NCI-H2196 treated with DMSO at 0.1 percent for 48 hours (cell line): ENCODE data around the gene EXOC6.

ENCODE experiments used
- DNase-seq: peaks from one replicate; lab custom pipeline; 2025; ENCODE audit not compliant: unreplicated experiment; lab: John Stamatoyannopoulos, UW

EXOC6 gene

GRCh38 chr10:92832121-92832520 lies 16.2 kb upstream of the EXOC6 start:
- DNase-seq, result no peak

GRCh38 chr10:92832998-92833650 lies 15.2 kb upstream of the EXOC6 start:
- no peak for DNase-seq

DNA sequence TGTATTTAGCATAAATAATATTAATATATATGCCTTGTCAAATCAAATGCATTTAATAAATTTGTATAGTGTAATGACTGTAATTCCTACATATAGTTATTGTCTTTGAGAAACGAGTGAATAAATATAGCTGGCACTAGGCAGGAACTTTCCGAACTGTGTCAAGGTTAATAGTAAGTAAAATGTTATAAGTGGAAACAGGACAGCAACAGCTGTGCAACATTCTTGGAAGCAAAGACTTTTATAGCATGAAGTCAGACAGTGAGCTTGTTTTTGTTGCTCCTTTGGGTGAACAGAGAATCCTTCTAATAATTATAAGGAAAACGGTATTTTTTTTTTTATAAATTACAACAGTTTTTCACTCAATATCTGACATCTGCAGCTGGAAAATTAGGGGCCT lies 14.0 kb upstream of the EXOC6 start:
- DNase-seq, result no peak

DNA sequence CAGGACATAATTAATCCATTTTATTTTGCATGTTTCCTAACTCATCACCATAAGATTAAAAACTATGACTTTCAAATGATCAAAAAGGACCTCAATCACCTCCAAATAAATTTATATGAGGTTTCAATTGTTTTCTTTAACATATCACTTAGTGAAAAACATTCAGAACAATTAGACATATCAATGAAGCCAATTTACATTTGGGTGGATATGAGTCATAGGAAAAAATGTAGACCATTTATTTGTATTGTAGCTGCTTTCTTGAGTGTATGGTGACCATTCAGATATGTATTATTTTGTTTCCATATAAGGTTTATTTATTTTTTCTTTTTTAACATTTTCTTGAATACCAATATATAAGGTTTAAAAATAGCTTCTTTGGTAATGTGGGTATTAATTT lies 13.3 kb upstream of the EXOC6 start:
- no peak for DNase-seq

DNA sequence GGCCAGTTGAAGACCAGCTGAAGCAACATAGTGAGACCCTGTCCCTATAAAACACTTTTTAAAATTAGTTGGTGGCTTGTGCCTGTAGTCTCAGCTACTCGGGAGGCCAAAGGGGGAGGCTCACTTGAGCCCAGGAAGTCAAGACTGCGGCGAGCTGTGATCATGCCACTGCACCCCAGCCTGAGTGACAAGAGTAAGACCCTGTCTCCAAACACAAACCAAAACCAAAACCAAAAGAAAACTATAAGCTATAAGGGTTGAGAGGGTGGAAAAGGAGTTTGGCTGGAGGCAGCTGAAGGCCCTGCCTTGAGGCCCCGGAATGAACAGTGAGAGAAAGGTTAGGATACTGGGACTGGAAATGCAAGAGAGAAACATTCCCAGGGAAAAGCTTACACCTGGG lies 10.9 kb upstream of the EXOC6 start:
- no peak for DNase-seq

DNA sequence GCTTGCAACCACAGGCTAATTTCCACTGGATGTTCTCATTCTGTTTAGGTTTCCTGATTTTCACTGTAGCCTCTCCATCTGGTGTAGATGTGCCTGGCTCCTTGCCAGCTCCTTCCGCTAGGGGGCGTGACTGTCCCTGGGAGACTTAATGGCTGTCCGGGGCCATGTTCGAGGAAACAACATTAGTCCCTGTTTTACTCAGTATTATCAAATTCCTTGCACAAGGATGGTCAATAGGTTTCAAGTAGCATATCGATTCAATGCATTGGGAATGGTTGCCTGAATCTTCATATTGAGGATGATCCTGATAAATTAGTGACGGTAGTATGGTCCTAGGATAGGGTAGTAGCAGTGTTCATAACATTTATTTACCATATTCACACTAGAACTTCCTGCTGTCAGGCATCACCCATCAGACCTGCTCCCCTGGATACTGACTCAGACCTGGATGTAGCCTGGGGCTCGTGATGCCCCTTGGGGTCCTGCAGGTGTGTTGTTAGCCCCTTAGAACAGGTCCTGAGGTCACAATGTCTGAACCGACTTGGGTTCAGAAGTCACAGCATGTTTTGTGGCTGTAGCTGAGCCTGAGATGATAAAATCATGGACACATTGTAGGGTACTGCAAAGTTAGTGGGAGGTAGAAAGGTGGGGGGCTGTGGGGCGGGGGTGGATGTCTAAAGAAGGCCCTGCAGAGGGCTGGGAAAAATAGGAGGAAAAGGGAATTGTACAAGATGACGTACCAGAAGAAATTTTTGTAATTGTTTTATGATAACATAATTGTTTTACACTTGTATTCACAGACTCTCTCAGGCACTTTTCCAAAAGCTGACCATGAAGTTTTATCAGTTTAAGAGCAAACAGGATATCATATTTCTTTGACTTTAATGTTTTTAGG lies 8.9 kb upstream of the EXOC6 start:
- no peak for DNase-seq

- DNase-seq, result no peak
Observed at GRCh38 chr10:92844746-92845145, 3.6 kb upstream of the EXOC6 start.

GRCh38 chr10:92845921-92846320 lies 2.4 kb upstream of the EXOC6 start:
- no peak for DNase-seq

GRCh38 chr10:92846344-92846743 lies 2.0 kb upstream of the EXOC6 start:
- no peak for DNase-seq

DNA sequence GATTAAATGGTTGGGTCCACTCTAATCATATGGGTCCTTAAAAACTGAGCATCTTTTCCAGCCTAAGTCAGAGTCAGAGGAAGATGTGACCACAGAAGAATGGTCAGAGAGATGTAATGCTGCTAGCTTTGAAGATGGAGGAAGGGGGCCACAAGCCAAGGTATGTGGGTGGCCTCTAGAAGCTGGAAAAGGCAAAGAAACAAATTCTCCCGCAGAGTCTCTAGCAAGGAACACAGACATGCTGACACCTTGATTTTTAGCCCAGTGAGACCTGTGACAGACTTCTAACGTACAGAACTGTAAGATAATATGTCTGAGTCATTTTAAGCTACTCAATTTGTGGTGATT lies 1.5 kb upstream of the EXOC6 start:
- no peak for DNase-seq

- no peak for DNase-seq
Observed at GRCh38 chr10:92847202-92847864, 987 bp upstream of the EXOC6 start.

DNA sequence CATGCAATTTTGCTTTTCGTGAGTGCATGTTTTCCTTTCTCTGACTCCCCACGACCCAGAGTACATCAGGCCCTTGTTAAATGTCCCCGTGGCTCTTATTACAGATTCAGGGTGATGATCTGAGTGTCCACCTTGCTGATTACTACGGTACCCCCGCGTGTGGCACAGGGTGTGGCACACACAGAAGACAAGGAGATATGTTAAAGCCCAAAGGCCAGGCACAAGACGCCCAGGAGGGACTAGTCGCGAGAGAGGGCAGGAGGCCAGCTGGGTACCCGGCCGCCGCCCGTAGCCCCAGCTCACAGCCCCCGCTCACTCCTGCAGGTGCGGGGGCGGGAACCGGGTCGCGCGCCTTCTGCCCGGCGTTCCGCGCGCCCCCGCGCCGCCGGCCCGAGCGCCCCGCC lies 281 bp upstream of the EXOC6 start:
- no peak for DNase-seq

DNA sequence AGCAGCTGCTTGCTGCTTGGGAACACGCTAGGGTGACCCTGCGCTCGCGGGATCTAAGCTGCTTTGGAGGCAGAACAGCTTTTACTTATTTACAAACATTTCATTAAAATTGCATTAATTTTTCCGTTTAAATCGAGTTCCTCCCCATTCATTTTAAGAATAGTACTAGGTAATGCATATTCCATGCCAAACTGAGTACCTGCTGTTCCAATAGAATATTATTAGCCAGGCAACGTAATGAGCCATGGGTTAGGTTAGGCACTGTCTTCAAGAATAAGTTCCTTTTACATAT lies 860 bp downstream of the EXOC6 start:
- no peak for DNase-seq

- DNase-seq, result no peak
Observed at GRCh38 chr10:92849576-92850090, 1.3 kb downstream of the EXOC6 start.

DNA sequence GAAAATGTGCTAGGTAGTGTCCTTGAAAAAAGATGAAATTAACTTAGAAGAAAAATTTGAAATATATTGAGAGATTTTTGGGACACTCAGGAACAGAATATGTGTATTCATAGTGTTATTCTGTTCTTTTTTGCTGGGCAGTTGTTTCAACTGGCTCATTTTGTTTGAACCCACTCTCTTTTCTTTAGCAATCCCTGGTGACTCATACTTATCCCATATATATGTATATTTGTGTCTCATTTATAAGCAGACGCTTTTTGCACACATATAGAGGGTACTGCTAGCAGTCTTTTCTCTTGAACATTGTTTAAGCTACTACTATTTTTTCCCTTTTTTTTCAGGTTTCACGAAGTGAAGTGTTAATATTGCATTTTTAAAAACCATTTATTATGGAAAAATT lies 1.9 kb downstream of the EXOC6 start:
- DNase-seq, result no peak

- DNase-seq, result no peak
Observed at GRCh38 chr10:92851003-92851402, 2.7 kb downstream of the EXOC6 start.

DNA sequence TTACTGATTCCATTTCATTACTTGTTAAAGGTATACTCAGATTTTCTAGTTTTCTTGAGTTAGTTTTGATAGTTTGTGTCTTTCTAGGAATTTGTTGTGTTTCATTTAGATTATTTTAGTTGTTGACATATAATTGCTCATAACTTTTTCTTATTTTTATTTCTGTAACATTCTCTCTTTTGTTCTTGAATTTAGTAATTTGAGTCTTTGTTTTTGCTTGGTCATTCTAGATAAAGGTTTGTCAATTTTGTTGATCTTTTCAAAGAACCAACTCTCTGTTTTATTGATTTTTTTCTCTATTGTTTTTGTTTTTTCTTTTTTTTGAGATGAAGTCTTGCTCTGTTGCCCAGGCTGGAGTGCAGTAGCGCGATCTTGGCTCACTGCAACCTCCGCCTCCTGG lies 7.2 kb downstream of the EXOC6 start:
- DNase-seq, result no peak

DNA sequence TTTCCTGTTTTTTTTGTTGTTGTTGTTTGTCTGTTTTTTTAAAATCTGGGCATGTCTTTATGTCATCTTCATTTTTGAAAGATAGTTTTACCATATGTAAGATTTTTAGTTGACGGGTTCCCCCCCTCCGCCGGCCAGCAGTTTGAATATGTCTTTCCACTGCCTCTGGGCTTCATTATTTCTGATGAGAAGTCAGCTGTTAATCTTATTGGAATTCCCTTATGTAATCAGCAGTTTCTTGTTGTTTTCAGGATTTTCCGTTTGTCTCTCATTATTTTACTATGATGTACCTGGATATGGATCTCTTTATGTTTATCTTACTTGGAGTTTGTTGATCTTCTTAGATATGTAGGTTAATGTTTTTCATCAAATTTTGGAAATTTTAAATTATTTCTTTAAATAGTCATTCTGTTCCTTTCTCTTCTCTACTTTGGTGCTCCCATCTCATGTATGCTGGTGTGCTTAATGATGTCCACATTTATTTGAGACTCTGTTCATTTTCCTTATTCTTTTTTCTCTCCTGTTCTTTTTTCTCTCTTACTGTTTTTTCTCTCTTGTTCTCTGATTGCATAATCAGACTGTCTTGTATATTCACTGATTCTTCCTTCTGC lies 9.7 kb downstream of the EXOC6 start:
- DNase-seq, result no peak

GRCh38 chr10:92867235-92867634 lies 18.9 kb downstream of the EXOC6 start:
- DNase-seq, result no peak

GRCh38 chr10:92868036-92868435 lies 19.7 kb downstream of the EXOC6 start:
- DNase-seq, result no peak

DNA sequence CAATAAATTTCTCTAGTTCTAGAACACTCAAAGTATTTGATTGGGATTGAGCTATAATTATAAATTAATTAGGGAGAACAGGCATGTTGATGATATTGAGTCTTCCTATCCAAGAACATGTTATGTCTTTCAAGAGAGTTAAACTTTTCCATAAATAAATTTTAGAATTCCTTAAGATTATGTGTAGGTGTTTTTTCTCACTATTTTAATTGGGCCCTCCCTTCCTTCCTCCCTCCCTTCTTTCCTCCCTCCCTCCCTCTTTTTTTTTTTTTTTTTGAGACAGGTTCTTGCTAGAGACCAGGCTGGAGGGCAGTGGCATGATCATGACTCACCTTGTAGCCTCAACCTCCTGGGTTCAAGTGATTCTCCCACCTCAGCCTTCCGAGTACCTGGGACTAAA lies 20.2 kb downstream of the EXOC6 start:
- no peak for DNase-seq

DNA sequence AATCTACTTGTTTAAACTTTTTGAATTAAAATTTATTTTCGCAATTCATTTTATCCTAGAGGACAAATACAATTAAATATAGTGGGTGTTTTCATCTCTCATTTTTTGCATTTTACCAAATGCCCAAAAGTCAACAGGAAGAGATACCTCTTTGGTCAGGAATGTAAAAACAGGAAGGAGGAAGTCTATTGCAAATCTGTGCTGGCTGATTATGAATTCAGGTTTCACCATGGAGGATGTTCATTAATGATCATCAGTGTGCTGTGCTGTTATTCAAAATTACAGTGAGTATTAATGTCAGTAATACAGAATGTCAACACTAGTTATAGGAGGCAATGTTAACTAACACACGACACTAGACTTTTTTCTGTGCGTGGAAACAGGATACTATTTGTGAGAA lies 24.7 kb downstream of the EXOC6 start:
- DNase-seq, result no peak
